Liver (tissue), 9 donors: Measurements from ENCODE around the gene GPR39. TPM values are rescaled to one million over a fixed set of nuclear protein-coding genes. Genes with fewer than 3 reads are reported as not detected.

Experiments used
- DNase-seq: peaks from one replicate; pipeline ENCODE4 v3.0.0-alpha.2; 2017; ENCODE audit warnings: low spot score
- H3K27ac ChIP-seq, 2 donors: one replicate each; pipeline ENCODE4 v1.7.0; 2013; ENCODE audit warnings: inconsistent platforms in 2 of 2, low read length in 2 of 2, control low read depth in 1 of 2, low read depth in 1 of 2, mild to moderate bottlenecking in 1 of 2
- H3K27me3 ChIP-seq, 4 donors: one replicate each; pipeline versions ENCODE4 v1.6.1 to v1.7.0; 2013; ENCODE audit warnings: low read length in 3 of 4, inconsistent platforms in 1 of 4, mild to moderate bottlenecking in 1 of 4, moderate library complexity in 1 of 4; ENCODE audit not compliant: control insufficient read depth in 4 of 4, insufficient read depth in 4 of 4
- H3K36me3 ChIP-seq, 4 donors: one replicate each; pipeline versions ENCODE4 v1.6.1 to v1.7.0; 2013; ENCODE audit warnings: low read length in 3 of 4, mild to moderate bottlenecking in 3 of 4, low read depth in 1 of 4, moderate library complexity in 1 of 4; ENCODE audit not compliant: control insufficient read depth in 4 of 4, insufficient read depth in 3 of 4
- H3K4me1 ChIP-seq, 4 donors: one replicate each; pipeline versions ENCODE4 v1.6.1 to v1.7.0; 2013; ENCODE audit warnings: low read length in 3 of 4, mild to moderate bottlenecking in 3 of 4, moderate library complexity in 1 of 4; ENCODE audit not compliant: control insufficient read depth in 4 of 4, insufficient read depth in 4 of 4
- H3K4me3 ChIP-seq, 3 donors: one replicate each; pipeline versions ENCODE4 v1.6.1 to v1.7.0; 2013; ENCODE audit warnings: low read length in 3 of 3, control low read depth in 1 of 3, low read depth in 1 of 3, mild to moderate bottlenecking in 1 of 3
- H3K9ac ChIP-seq, 2 donors: one replicate each; pipeline ENCODE4 v1.7.0; 2013; ENCODE audit warnings: low read length in 2 of 2, mild to moderate bottlenecking in 2 of 2, moderate library complexity in 2 of 2, control low read depth in 1 of 2, low read depth in 1 of 2
- H3K9me3 ChIP-seq, 4 donors: one replicate each; pipeline versions ENCODE4 v1.6.1 to v1.7.0; 2013; ENCODE audit warnings: low read length in 3 of 4; ENCODE audit not compliant: control insufficient read depth in 4 of 4
- EGR1 ChIP-seq, 2 donors: IDR thresholded peaks; 2 replicates each; pipeline ENCODE4 v1.6.1; 2016 to 2018; ENCODE audit warnings: antibody characterized with exemption in 2 of 2, low read depth in 2 of 2
- FOXA1 ChIP-seq: IDR thresholded peaks from 2 replicates; pipeline ENCODE4 v1.6.1; 2016; ENCODE audit warnings: antibody characterized with exemption
- FOXA2 ChIP-seq: IDR thresholded peaks from 2 replicates; pipeline ENCODE4 v1.6.1; 2016; ENCODE audit warnings: antibody characterized with exemption
- GABPA ChIP-seq, 2 donors: IDR thresholded peaks in 1 of 2; conservative IDR thresholded peaks in 1 of 2; 2 replicates each; pipeline ENCODE4 v1.6.1; 2016; ENCODE audit warnings: antibody characterized with exemption in 2 of 2, mild to moderate bottlenecking in 1 of 2, moderate library complexity in 1 of 2
- HNF4G ChIP-seq: IDR thresholded peaks from 2 replicates; pipeline ENCODE4 v1.6.1; 2016; ENCODE audit warnings: antibody characterized with exemption
- JUND ChIP-seq, 2 donors: IDR thresholded peaks; 2 replicates each; pipeline ENCODE4 v1.6.1; 2016; ENCODE audit warnings: antibody characterized with exemption in 2 of 2
- RAD21 ChIP-seq, 2 donors: IDR thresholded peaks; 2 replicates each; pipeline ENCODE4 v1.6.1; 2016; ENCODE audit warnings: antibody characterized with exemption in 2 of 2, mild to moderate bottlenecking in 2 of 2
- SP1 ChIP-seq: IDR thresholded peaks from 2 replicates; pipeline ENCODE4 v1.6.1; 2018; ENCODE audit warnings: antibody characterized with exemption, mild to moderate bottlenecking
- WGBS: extraction: QIAGEN DNeasy Blood & Tissue Kit; methylation state at CpG from one replicate; pipeline ENCODE4 v1.1.7; 2013; 5-methylcytosine and 5-hydroxymethylcytosine counted together
- polyA plus RNA-seq, 2 donors: library from polyadenylated mRNA; stranded (reverse) in 1 of 2; unstranded in 1 of 2; fragments of 200-250 nt in 1 of 2; fragments of >200 nt in 1 of 2; fragmentation: Nextera tagmentation in 1 of 2; extraction: Ambion mirVana in 1 of 2; gene quantifications; one replicate each; pipeline versions ENCODE4 v1.2.1 to v1.2.3, GENCODE V29; 2013 to 2015
- total RNA-seq, 2 donors: library from RNA; depleted of rRNA; stranded (reverse); fragments of >200 nt; gene quantifications; one replicate each; pipeline ENCODE4 v1.2.3, GENCODE V29; 2014
- TF ChIP-seq, protein P1 (sequence below): IDR thresholded peaks from 2 replicates; pipeline ENCODE4 v1.6.1; 2016; ENCODE audit warnings: antibody characterized with exemption
- TF ChIP-seq, protein P2 (sequence below): fragments of 150-350 bp; IDR thresholded peaks from 2 replicates; pipeline ENCODE4 v1.5.1; 2017; ENCODE audit warnings: improper control_type of control experiment, low read depth, low read length; ENCODE audit not compliant: missing input control
- TF ChIP-seq, protein P3 (sequence below): IDR thresholded peaks from 2 replicates; pipeline ENCODE4 v1.6.1; 2016; ENCODE audit warnings: antibody characterized with exemption
- TF ChIP-seq, protein P4 (sequence below): IDR thresholded peaks from 2 replicates; pipeline ENCODE4 v1.6.1; 2016; ENCODE audit warnings: antibody characterized with exemption, mild to moderate bottlenecking
- donor health status: healthy.
- donor health status: healthy.
- donor health status: healthy.
- donor health status: healthy.
- donor health status: healthy.

Gene GPR39
- total and polyA plus RNA-seq, 4 donors = 2.2 to 13.0 (median 2.8) TPM

DNA sequence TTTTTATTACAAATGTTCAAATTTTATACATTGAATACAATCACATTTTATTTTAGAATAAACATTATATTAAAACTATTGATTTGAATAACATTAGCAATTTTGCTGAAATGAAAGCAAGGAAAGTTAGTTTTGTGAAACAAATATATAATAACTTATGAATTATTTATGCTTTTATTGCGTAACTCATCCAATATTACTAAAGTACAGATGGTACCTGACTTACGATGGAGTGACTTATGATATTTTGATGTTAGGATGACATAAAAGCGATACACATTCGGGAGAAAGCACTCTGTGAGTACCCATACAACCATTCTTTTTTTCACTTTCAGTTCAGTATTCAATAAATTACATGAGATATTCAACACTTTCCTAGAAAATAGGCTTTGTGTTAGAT is 26.5 kb downstream of the GPR39 start:
- no peak overlapping the region for H3K9ac ChIP-seq
- no peaks in the 10 kb centered on the region for H3K27me3 ChIP-seq
- no peak overlapping the region for H3K27ac ChIP-seq
- H3K4me1 ChIP-seq = no peaks in the 10 kb centered on the region
- no peaks in the 10 kb centered on the region for H3K9me3 ChIP-seq
- no peak for DNase-seq
- no peak overlapping the region for H3K4me3 ChIP-seq
- WGBS = 97% methylated on average over 4 of the region's 4 CpGs
- TF ChIP-seq JUND (IDR thresholded peaks at IDR 0.05) (no peak), FOXA2 (no peak), SP1 (no peak)
- TF ChIP-seq, protein P1, sequence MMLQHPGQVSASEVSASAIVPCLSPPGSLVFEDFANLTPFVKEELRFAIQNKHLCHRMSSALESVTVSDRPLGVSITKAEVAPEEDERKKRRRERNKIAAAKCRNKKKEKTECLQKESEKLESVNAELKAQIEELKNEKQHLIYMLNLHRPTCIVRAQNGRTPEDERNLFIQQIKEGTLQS = no peak
- no peaks in the 10 kb centered on the region for H3K36me3 ChIP-seq

DNA sequence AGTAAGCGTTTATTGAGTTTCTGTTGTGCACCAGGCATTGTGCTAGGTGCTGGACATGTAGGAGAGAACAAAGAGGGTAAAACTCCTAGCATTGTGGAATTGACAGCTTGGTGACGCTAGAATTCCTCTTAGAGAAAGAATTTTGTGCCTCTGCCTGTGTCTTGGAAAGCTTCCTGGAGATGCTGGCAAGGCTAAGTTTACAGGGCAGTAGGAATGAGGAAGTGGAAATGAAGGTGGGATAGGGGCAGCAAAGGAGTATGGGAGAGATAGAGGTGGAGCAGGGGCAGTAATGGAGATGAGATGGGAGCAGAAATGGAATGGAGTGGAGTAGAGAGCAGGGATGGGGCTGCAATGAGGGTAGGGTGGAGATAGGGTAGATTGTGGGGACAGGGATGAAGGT is 29.8 kb downstream of the GPR39 start:
- DNase-seq = no peak
- H3K36me3 ChIP-seq = no peaks in the 10 kb centered on the region
- WGBS = 93% methylated on average over 2 of the region's 2 CpGs
- no peaks in the 10 kb centered on the region for H3K27me3 ChIP-seq
- TF ChIP-seq EGR1 (IDR thresholded peaks at IDR 0.05; ENCODE audit: low read depth in 2 of 2) (no peak), HNF4G (no peak), GABPA (IDR thresholded peaks at IDR 0.05 in 1 of 2, conservative IDR thresholded peaks at IDR 0.05 in 1 of 2) (no peak), SP1 (no peak)
- TF ChIP-seq, protein P2, sequence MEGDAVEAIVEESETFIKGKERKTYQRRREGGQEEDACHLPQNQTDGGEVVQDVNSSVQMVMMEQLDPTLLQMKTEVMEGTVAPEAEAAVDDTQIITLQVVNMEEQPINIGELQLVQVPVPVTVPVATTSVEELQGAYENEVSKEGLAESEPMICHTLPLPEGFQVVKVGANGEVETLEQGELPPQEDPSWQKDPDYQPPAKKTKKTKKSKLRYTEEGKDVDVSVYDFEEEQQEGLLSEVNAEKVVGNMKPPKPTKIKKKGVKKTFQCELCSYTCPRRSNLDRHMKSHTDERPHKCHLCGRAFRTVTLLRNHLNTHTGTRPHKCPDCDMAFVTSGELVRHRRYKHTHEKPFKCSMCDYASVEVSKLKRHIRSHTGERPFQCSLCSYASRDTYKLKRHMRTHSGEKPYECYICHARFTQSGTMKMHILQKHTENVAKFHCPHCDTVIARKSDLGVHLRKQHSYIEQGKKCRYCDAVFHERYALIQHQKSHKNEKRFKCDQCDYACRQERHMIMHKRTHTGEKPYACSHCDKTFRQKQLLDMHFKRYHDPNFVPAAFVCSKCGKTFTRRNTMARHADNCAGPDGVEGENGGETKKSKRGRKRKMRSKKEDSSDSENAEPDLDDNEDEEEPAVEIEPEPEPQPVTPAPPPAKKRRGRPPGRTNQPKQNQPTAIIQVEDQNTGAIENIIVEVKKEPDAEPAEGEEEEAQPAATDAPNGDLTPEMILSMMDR = no peak
- H3K9ac ChIP-seq = no peak overlapping the region
- no peak overlapping the region for H3K27ac ChIP-seq
- H3K9me3 ChIP-seq = no peaks in the 10 kb centered on the region
- no peaks in the 10 kb centered on the region for H3K4me1 ChIP-seq
- H3K4me3 ChIP-seq = no peak overlapping the region

DNA sequence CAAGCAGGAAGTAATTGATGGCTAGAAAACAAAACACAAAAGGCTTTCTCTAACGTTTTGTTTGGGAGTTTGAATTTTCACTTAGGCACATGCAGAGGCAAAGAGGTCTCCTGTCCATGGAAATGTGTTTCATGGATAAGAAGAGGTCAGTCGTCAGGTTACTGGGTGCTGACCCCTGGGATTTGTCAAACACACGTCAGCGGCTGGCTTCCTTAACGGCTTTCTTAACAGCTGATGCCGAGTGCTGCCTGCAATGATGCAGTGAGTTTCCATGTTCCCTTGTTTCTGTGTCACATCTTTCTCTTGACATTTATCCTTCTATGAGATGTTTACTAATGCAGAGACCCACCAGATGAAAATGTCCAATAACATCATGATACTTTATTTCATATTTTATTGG is 31.7 kb downstream of the GPR39 start:
- Histone ChIP-seq H3K4me1 (no peaks in the 10 kb centered on the region), H3K36me3 (no peaks in the 10 kb centered on the region), H3K27me3 (no peaks in the 10 kb centered on the region), H3K9me3 (no peaks in the 10 kb centered on the region), H3K4me3 (no peak overlapping the region), H3K9ac (no peak overlapping the region), H3K27ac (no peak overlapping the region)
- 55% methylated on average over 6 of the region's 6 CpGs for WGBS
- no peak for DNase-seq
- TF ChIP-seq, protein P3, sequence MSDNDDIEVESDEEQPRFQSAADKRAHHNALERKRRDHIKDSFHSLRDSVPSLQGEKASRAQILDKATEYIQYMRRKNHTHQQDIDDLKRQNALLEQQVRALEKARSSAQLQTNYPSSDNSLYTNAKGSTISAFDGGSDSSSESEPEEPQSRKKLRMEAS = no peak
- no peak for TF ChIP-seq EGR1 (IDR thresholded peaks at IDR 0.05; ENCODE audit: low read depth in 2 of 2)
- no peak for TF ChIP-seq FOXA1
- no peak for TF ChIP-seq HNF4G

DNA sequence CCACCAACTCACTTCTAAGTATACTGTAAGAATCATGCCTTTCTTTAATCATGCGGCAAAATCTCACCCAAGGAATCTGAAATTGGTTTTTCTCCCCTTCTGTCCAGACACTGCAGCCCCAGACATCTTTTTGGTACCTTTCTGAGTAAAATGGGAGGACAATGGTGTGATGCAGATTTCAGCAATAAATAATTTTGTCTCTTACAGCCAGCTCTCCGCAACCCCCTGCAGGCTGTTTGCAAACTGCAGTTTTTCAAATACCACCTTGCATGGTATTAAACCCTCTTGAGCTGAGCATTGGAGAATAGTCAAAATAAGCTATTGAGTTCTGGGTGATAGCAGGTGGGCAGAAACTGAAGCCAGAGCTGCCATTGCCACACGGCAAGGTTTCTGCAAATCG is 32.2 kb downstream of the GPR39 start:
- H3K27ac ChIP-seq = no peak overlapping the region
- no peaks in the 10 kb centered on the region for H3K36me3 ChIP-seq
- no peak for DNase-seq
- no peak overlapping the region for H3K4me3 ChIP-seq
- TF ChIP-seq, protein P4, sequence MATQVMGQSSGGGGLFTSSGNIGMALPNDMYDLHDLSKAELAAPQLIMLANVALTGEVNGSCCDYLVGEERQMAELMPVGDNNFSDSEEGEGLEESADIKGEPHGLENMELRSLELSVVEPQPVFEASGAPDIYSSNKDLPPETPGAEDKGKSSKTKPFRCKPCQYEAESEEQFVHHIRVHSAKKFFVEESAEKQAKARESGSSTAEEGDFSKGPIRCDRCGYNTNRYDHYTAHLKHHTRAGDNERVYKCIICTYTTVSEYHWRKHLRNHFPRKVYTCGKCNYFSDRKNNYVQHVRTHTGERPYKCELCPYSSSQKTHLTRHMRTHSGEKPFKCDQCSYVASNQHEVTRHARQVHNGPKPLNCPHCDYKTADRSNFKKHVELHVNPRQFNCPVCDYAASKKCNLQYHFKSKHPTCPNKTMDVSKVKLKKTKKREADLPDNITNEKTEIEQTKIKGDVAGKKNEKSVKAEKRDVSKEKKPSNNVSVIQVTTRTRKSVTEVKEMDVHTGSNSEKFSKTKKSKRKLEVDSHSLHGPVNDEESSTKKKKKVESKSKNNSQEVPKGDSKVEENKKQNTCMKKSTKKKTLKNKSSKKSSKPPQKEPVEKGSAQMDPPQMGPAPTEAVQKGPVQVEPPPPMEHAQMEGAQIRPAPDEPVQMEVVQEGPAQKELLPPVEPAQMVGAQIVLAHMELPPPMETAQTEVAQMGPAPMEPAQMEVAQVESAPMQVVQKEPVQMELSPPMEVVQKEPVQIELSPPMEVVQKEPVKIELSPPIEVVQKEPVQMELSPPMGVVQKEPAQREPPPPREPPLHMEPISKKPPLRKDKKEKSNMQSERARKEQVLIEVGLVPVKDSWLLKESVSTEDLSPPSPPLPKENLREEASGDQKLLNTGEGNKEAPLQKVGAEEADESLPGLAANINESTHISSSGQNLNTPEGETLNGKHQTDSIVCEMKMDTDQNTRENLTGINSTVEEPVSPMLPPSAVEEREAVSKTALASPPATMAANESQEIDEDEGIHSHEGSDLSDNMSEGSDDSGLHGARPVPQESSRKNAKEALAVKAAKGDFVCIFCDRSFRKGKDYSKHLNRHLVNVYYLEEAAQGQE = no peak
- TF ChIP-seq, protein P2 = peak; percentile 67
- TF ChIP-seq SP1 (no peak), RAD21 (IDR thresholded peaks at IDR 0.05) (peak; percentile 85 to 88)
- TF ChIP-seq, protein P3 = no peak
- no peaks in the 10 kb centered on the region for H3K4me1 ChIP-seq
- no peaks in the 10 kb centered on the region for H3K9me3 ChIP-seq
- no peaks in the 10 kb centered on the region for H3K27me3 ChIP-seq
- no peak overlapping the region for H3K9ac ChIP-seq
- WGBS = 85% methylated on average over 4 of the region's 4 CpGs
